K562 (cell line): Measurements from ENCODE around the gene ARHGEF12. TPM values are rescaled to one million over a fixed set of nuclear protein-coding genes. Genes with fewer than 3 reads are reported as not detected.

ENCODE experiments used
- ARID4B ChIP-seq: sonication (generic); formaldehyde crosslinking; IDR thresholded peaks from 2 replicates; pipeline ENCODE4 v1.8.0; 2022; ENCODE audit warnings: mild to moderate bottlenecking, missing genetic modification reagents
- BRD9 ChIP-seq: fragments of 450-650 bp; IDR thresholded peaks from 2 replicates; pipeline ENCODE4 v1.6.1; 2018; ENCODE audit warnings: low read depth; ENCODE audit not compliant: partially characterized antibody
- DACH1 ChIP-seq: fragments of 450-650 bp; IDR thresholded peaks from 2 replicates; pipeline ENCODE4 v1.6.1; 2018; ENCODE audit not compliant: partially characterized antibody
- DDX20 ChIP-seq: fragments of 450-650 bp; IDR thresholded peaks from 2 replicates; pipeline ENCODE4 v1.6.1; 2016; ENCODE audit warnings: missing genetic modification characterization, low read depth, mild to moderate bottlenecking, missing compliant biosample characterization, moderate library complexity
- DIDO1 ChIP-seq: fragments of 450-650 bp; IDR thresholded peaks from 2 replicates; pipeline ENCODE4 v1.6.1; 2016; ENCODE audit warnings: low read depth, missing biosample characterization, missing genetic modification characterization
- ETV1 ChIP-seq: fragments of 450-650 bp; conservative IDR thresholded peaks from 2 replicates; pipeline ENCODE4 v1.6.1; 2016; ENCODE audit warnings: missing genetic modification characterization, control low read depth, low read depth, missing compliant biosample characterization
- FOSL1 ChIP-seq: fragments of 200-800 bp; sonication (Bioruptor generic); conservative IDR thresholded peaks from 2 replicates; pipeline ENCODE4 v1.6.1; 2016; ENCODE audit warnings: missing genetic modification characterization, missing compliant biosample characterization
- FOXJ2 ChIP-seq: fragments of 200-800 bp; sonication (Bioruptor generic); IDR thresholded peaks from 2 replicates; pipeline ENCODE4 v1.6.1; 2016; ENCODE audit warnings: missing genetic modification characterization, missing compliant biosample characterization
- HDAC1 ChIP-seq, 2 experiments: fragments of 450-650 bp; IDR thresholded peaks; 2 replicates each; pipeline ENCODE4 v1.6.1; 2016 to 2017; ENCODE audit warnings: inconsistent platforms in 1 of 2, mild to moderate bottlenecking in 1 of 2, moderate library complexity in 1 of 2
- HDGF ChIP-seq: fragments of 450-650 bp; IDR thresholded peaks from 2 replicates; pipeline ENCODE4 v1.6.1; 2016
- HOXB6 ChIP-seq: fragments of 250-450 bp; sonication (Bioruptor Pico); IDR thresholded peaks from 2 replicates; pipeline ENCODE4 v1.5.1; 2022; ENCODE audit warnings: mild to moderate bottlenecking, borderline replicate concordance
- MAFF ChIP-seq: IDR thresholded peaks from 2 replicates; pipeline ENCODE4 v1.6.1; 2012; ENCODE audit warnings: low read length, improper control_type of control experiment
- NCOA6 ChIP-seq: fragments of 450-650 bp; IDR thresholded peaks from 2 replicates; pipeline ENCODE4 v1.6.1; 2017; ENCODE audit warnings: mild to moderate bottlenecking
- NR2F6 ChIP-seq: fragments of 450-650 bp; formaldehyde crosslinking; IDR thresholded peaks from 2 replicates; pipeline ENCODE4 v1.4.0; 2020; ENCODE audit warnings: mild to moderate bottlenecking
- RBM14 ChIP-seq: fragments of 200-400 bp; formaldehyde crosslinking; IDR thresholded peaks from 2 replicates; pipeline ENCODE4 v1.6.1; 2018; ENCODE audit warnings: low read depth, mild to moderate bottlenecking, low read length, moderate library complexity, borderline replicate concordance; ENCODE audit not compliant: insufficient read depth
- SAFB ChIP-seq: fragments of 200-400 bp; formaldehyde crosslinking; IDR thresholded peaks from 2 replicates; pipeline ENCODE4 v1.6.1; 2017; ENCODE audit warnings: low read depth, low read length, borderline replicate concordance
- SMARCC2 ChIP-seq: fragments of 450-650 bp; IDR thresholded peaks from 2 replicates; pipeline ENCODE4 v1.6.1; 2017; ENCODE audit warnings: antibody characterized with exemption, moderate library complexity, mild to moderate bottlenecking, low read depth
- THRAP3 ChIP-seq: fragments of 450-650 bp; IDR thresholded peaks from 2 replicates; pipeline ENCODE4 v1.6.1; 2016; ENCODE audit warnings: mild to moderate bottlenecking, inconsistent platforms, borderline replicate concordance
- ZKSCAN3 ChIP-seq: fragments of 250-450 bp; sonication (Bioruptor Pico); IDR thresholded peaks from 2 replicates; pipeline ENCODE4 v1.4.0; 2020
- ZNF232 ChIP-seq: sonication (generic); formaldehyde crosslinking; IDR thresholded peaks from 2 replicates; pipeline ENCODE4 v1.8.0; 2022; ENCODE audit warnings: mild to moderate bottlenecking, missing genetic modification reagents
- ZNF347 ChIP-seq: fragments of 450-650 bp; formaldehyde crosslinking; IDR thresholded peaks from 2 replicates; pipeline ENCODE4 v1.4.0; 2020; ENCODE audit warnings: low read depth, mild to moderate bottlenecking, moderate library complexity
- polyA plus RNA-seq, 8 experiments: library from polyadenylated mRNA; depleted of rRNA in 4 of 8; stranded (reverse) in 5 of 8; unstranded in 3 of 8; fragments of >200 nt; fragmentation: Nextera tagmentation in 2 of 8; fragmentation: Illumina TruSeq in 1 of 8; extraction: Ambion mirVana in 2 of 8; extraction: Trizol in 1 of 8; gene quantifications; 2 replicates each; pipeline versions ENCODE4 v1.2.1 to v1.2.3, GENCODE V29; 2011 to 2014; ENCODE audit warnings: inconsistent platforms in 1 of 8, missing spikeins in 1 of 8
- total RNA-seq, 7 experiments: library from RNA; depleted of rRNA in 6 of 7; stranded (reverse); fragments of >200 nt in 6 of 7; fragmentation: Illumina TruSeq in 2 of 7; extraction: Trizol in 2 of 7; gene quantifications; 2 replicates each; pipeline versions ENCODE4 v1.2.1 to v1.2.3, GENCODE V29; 2011 to 2021; ENCODE audit warnings: low replicate concordance in 1 of 7
- TF ChIP-seq, protein P1 (sequence below), 2 experiments: IDR thresholded peaks; 2 replicates each; pipeline ENCODE4 v1.6.1; 2011; ENCODE audit warnings: borderline replicate concordance in 1 of 2, control low read depth in 1 of 2, low read depth in 1 of 2, low read length in 1 of 2, mild to moderate bottlenecking in 1 of 2, mixed read lengths in 1 of 2, moderate library complexity in 1 of 2; ENCODE audit not compliant: insufficient read depth in 1 of 2, insufficient read length in 1 of 2, poor library complexity in 1 of 2, severe bottlenecking in 1 of 2; ENCODE audit errors: extremely low read depth in 1 of 2
- TF ChIP-seq, protein P2 (sequence below): sonication (generic); formaldehyde crosslinking; IDR thresholded peaks from 2 replicates; pipeline ENCODE4 v1.8.1; 2023; ENCODE audit warnings: mild to moderate bottlenecking, missing genetic modification reagents

The ARHGEF12 gene
- total and polyA plus RNA-seq, 9 of the 15 experiments (the other 6 are each of a cell fraction or from before 2014, with no cell fraction given), result 3.5 to 51.7 (median 29.5) TPM

GRCh38 chr11:120344302-120345004, 8.2 kb downstream of the ARHGEF12 start (continued):
- TF ChIP-seq, protein P1, sequence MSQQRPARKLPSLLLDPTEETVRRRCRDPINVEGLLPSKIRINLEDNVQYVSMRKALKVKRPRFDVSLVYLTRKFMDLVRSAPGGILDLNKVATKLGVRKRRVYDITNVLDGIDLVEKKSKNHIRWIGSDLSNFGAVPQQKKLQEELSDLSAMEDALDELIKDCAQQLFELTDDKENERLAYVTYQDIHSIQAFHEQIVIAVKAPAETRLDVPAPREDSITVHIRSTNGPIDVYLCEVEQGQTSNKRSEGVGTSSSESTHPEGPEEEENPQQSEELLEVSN (IDR thresholded peaks at IDR 0.05; ENCODE audit: borderline replicate concordance in 1 of 2, extremely low read depth in 1 of 2, insufficient read depth in 1 of 2, insufficient read length in 1 of 2, low read depth in 1 of 2, low read length in 1 of 2, poor library complexity in 1 of 2, severe bottlenecking in 1 of 2), result no peak
- TF ChIP-seq HOXB6 (CRISPR knock-in tag) (no peak), NCOA6 (no peak), BRD9 (no peak), FOSL1 (tag) (peak; percentile 62), SMARCC2 (peak; percentile 75), RBM14 (no peak), SAFB (no peak), FOXJ2 (tag) (0 out of 2 replicates have a peak, but pooled peaks have one; percentile 20), DDX20 (tag) (no peak), THRAP3 (no peak), HDAC1 (IDR thresholded peaks at IDR 0.05) (peak in 1 of 2 experiments; percentile 66; a peak in 2 of 4 replicates), DIDO1 (tag) (no peak), ZNF347 (CRISPR knock-in tag) (no peak), NR2F6 (CRISPR knock-in tag) (no peak), ARID4B (CRISPR knock-in tag) (no peak), ZKSCAN3 (CRISPR knock-in tag) (no peak), HDGF (no peak), ZNF232 (CRISPR knock-in tag) (no peak), DACH1 (no peak), MAFF (no peak), ETV1 (tag) (peak; percentile 98)
- TF ChIP-seq, protein P2, sequence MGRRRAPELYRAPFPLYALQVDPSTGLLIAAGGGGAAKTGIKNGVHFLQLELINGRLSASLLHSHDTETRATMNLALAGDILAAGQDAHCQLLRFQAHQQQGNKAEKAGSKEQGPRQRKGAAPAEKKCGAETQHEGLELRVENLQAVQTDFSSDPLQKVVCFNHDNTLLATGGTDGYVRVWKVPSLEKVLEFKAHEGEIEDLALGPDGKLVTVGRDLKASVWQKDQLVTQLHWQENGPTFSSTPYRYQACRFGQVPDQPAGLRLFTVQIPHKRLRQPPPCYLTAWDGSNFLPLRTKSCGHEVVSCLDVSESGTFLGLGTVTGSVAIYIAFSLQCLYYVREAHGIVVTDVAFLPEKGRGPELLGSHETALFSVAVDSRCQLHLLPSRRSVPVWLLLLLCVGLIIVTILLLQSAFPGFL, result no peak
